Heart right ventricle (tissue), 16 donors: ENCODE data around the gene MALRD1. TPM values are rescaled to one million over a fixed set of nuclear protein-coding genes. Genes with fewer than 3 reads are reported as not detected.

Experiments used
- ATAC-seq, 8 donors: fragments of 200-7000 bp; cut with Tn5 transposase; one replicate each; pipeline ENCODE4 v1.9.1; 2020; ENCODE audit warnings: mild to moderate bottlenecking in 8 of 8, moderate library complexity in 8 of 8, moderate number of reproducible peaks in 1 of 8
- DNase-seq, 2 donors: peaks; one replicate each; pipeline ENCODE4 v3.0.0-alpha.2; 2020
- H3K27ac ChIP-seq, 10 donors: fragments of 200-600 bp; sonication (generic) in 2 of 10; one replicate each; pipeline versions ENCODE4 v1.5.0 to v1.8.0; 2020 to 2022; ENCODE audit warnings: mild to moderate bottlenecking in 3 of 10
- H3K27me3 ChIP-seq, 7 donors: fragments of 200-600 bp; one replicate each; pipeline ENCODE4 v1.8.0; 2021 to 2022; ENCODE audit warnings: mild to moderate bottlenecking in 2 of 7
- H3K36me3 ChIP-seq, 9 donors: fragments of 200-600 bp; sonication (generic) in 1 of 9; one replicate each; pipeline versions ENCODE4 v1.5.0 to v1.8.0; 2020 to 2022; ENCODE audit warnings: mild to moderate bottlenecking in 2 of 9
- H3K4me1 ChIP-seq, 9 donors: fragments of 200-600 bp; sonication (generic) in 1 of 9; one replicate each; pipeline versions ENCODE4 v1.5.0 to v1.8.0; 2020 to 2022; ENCODE audit warnings: mild to moderate bottlenecking in 4 of 9
- H3K4me3 ChIP-seq, 10 donors: fragments of 200-600 bp; sonication (generic) in 2 of 10; one replicate each; pipeline versions ENCODE4 v1.5.0 to v1.8.0; 2020 to 2022; ENCODE audit warnings: mild to moderate bottlenecking in 7 of 10, moderate library complexity in 2 of 10
- H3K9me3 ChIP-seq, 11 donors: fragments of 200-600 bp in 10 of 11; sonication (generic) in 2 of 11; one replicate each; pipeline versions ENCODE4 v1.5.0 to v1.8.0; 2013 to 2022; ENCODE audit warnings: mild to moderate bottlenecking in 2 of 11, control low read depth in 1 of 11, moderate library complexity in 1 of 11
- CTCF ChIP-seq, 9 donors: fragments of 200-600 bp; sonication (generic) in 2 of 9; IDR thresholded peaks; one replicate each; pipeline versions ENCODE4 v1.5.0 to v1.8.0; 2021 to 2022; ENCODE audit warnings: antibody characterized with exemption in 9 of 9, mild to moderate bottlenecking in 5 of 9, moderate library complexity in 1 of 9
- WGBS, 2 donors: extraction: QIAGEN DNeasy Blood & Tissue Kit; methylation state at CpG; one replicate each; pipeline ENCODE4 v1.1.7; 2013; ENCODE audit warnings: inconsistent platforms in 1 of 2; 5-methylcytosine and 5-hydroxymethylcytosine counted together
- intact Hi-C, 10 donors: fragments of 100-400 bp; cut with DNase I; formaldehyde crosslinking; loops; one replicate each; pipeline versions ENCODE4 v1.11.1 to v1.14.2; 2022
- polyA plus RNA-seq, 2 donors: library from polyadenylated mRNA; stranded (reverse); fragments of 200-250 nt; gene quantifications; one replicate each; pipeline ENCODE4 v1.2.3, GENCODE V29; 2013
- total RNA-seq, 10 donors: library from RNA; stranded (reverse); fragmentation: NEBNext Ultra II Directional in 3 of 10; extraction: Animal tissue kit (Norgen Biotek cat#: 25700) in 3 of 10; gene quantifications; one replicate each; pipeline versions ENCODE4 v1.2.1 to v1.2.4, GENCODE V29; 2021 to 2023
- donor health status: Arrhythmogenic right ventricular cardiomyopathy.
- donor health status: ischemic (EF 13 %, LVEDD 7.1; RV severe dilation, severe dysfunction).
- donor health status: healthy with polysubstance abuse.
- donor health status: DM: no; HTN: yes; CAD: no.
- donor health status: DM: no; HTN: no; CAD: no.
- donor health status: ischemic (EF 25% LVEDD 6.9; RV normal size, moderate dysfunction).
- donor health status: ischemic (EF 25% LVEDD 5.7; RV mildly dilated, moderate dysfunction).
- donor health status: healthy.
- donor health status: DM: yes; HTN: yes; CAD: no.
- donor health status: Ischemic cardiomyopathy.
- donor health status: ischemic (EF 35%, LVEDD 5.7; RV mildly dilated, moderate dysfunction).
- donor health status: nonischemic (EF 11% LVEDD 7.7; RV severe dilation, severe dysfunction).
- donor health status: DM: yes; HTN: yes; CAD: no.
- donor health status: PGD.
- donor health status: ischemic (EF 29% LVEDD 5.4; RV normal size, mild dysfunction).
- donor health status: nonischemic (EF 23%, LVEDD 6.1; RV moderate dilation, normal function).

MALRD1 gene
- total and polyA plus RNA-seq, 12 donors: 0.10 to 2.2 (median 0.47) TPM

- no peak for TF ChIP-seq CTCF (IDR thresholded peaks at IDR 0.05)
Measured at GRCh38 chr10:19014498-19014897, 34.1 kb upstream of the MALRD1 start.

GRCh38 chr10:19017116-19017890, 31.3 kb upstream of the MALRD1 start:
- 77 to 83% methylated on average over 7 of the region's 7 CpGs for WGBS, 2 donors
- DNase-seq: no peak
- Histone ChIP-seq H3K27me3 (no peaks in the 10 kb centered on the region), H3K4me3 (no peak overlapping the region), H3K27ac (no peak overlapping the region), H3K4me1 (no peaks in the 10 kb centered on the region), H3K9me3 (peaks cover 0 to 21% (median 0%) of the 10 kb centered on the region in 11 donors), H3K36me3 (no peaks in the 10 kb centered on the region)
- no peak for ATAC-seq
- no peak for TF ChIP-seq CTCF (IDR thresholded peaks at IDR 0.05)
- intact Hi-C loops: no loop called here

More at GRCh38 chr10:19014498-19014897, 34.1 kb upstream of the MALRD1 start:
- H3K36me3 ChIP-seq: no peaks in the 10 kb centered on the region
- DNase-seq (no peak), ATAC-seq (no peak)
- H3K9me3 ChIP-seq: peaks cover 0 to 21% (median 0%) of the 10 kb centered on the region in 11 donors
- H3K4me3 ChIP-seq: no peak overlapping the region
- H3K27ac ChIP-seq: no peak overlapping the region
- H3K4me1 ChIP-seq: no peaks in the 10 kb centered on the region
- H3K27me3 ChIP-seq: no peaks in the 10 kb centered on the region
- intact Hi-C loops: no loop called here

GRCh38 chr10:19021162-19021561, 27.4 kb upstream of the MALRD1 start:
- Histone ChIP-seq H3K9me3 (no peaks in the 10 kb centered on the region), H3K36me3 (no peaks in the 10 kb centered on the region), H3K4me3 (no peak overlapping the region), H3K27ac (no peak overlapping the region), H3K4me1 (no peaks in the 10 kb centered on the region), H3K27me3 (no peaks in the 10 kb centered on the region)
- 87 to 88% methylated on average over 2 of the region's 2 CpGs for WGBS, 2 donors
- ATAC-seq (no peak), DNase-seq (no peak)
- no peak for TF ChIP-seq CTCF (IDR thresholded peaks at IDR 0.05)
- intact Hi-C loops: no loop called here

GRCh38 chr10:19024611-19025010, 24.0 kb upstream of the MALRD1 start:
- Histone ChIP-seq H3K9me3 (no peaks in the 10 kb centered on the region), H3K27ac (no peak overlapping the region), H3K27me3 (no peaks in the 10 kb centered on the region), H3K4me1 (no peaks in the 10 kb centered on the region), H3K36me3 (no peaks in the 10 kb centered on the region), H3K4me3 (no peak overlapping the region)
- DNase-seq (no peak), ATAC-seq (no peak)
- intact Hi-C loops: no loop called here
- 81 to 83% methylated on average over 2 of the region's 2 CpGs for WGBS, 2 donors
- TF ChIP-seq CTCF (IDR thresholded peaks at IDR 0.05): no peak
